Glomerular visceral epithelial cell (primary cell): ENCODE data around the gene CDC27.
"Not testable (repeated sequence)": the region's sequence is repeated elsewhere in the genome, so short reads cannot be mapped to it uniquely, and the experiment has no call there.

Experiments used
- DNase-seq: peaks from one replicate; pipeline ENCODE4 v3.0.0-alpha.2; 2016; ENCODE audit errors: extremely low spot score

Gene CDC27

DNA sequence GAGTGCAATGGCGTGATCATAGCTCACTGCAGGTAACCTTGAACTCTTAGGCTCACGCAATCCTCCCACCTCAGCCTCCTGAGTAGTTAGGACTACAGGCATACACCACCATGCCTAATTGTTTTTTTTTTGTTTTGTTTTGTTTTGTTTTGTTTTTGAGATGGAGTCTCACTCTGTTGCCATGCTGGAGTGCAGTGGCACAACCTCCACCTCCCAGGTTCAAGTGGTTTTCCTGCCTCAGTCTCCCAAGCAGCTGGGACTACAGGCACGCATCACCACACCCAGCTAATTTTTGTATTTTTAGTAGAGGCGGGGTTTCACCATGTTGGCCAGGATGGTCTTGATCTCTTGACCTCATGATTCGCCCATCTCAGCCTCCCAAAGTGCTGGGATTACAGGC lies 54.7 kb downstream of the CDC27 start:
- DNase-seq, result not testable (repeated sequence)

DNA sequence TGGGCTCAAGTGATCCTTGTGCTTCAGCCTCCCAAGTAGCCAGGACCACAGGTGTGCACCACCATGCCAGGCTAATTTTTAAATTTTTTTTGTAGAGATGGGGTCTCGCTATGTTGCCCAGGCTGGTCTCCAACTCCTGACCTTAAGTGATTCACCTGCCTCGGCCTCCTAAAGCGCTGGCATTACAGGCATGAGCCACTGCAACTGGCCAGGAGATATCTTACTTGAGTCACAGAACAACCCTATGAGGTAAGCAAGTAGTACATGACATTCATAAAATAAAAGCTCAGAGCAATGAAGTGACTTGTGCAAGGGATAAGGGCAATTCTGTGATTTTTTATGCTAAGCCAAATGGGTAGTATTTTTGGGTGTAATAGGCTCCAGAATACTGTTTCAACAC lies 57.3 kb downstream of the CDC27 start:
- DNase-seq, result no peak

DNA sequence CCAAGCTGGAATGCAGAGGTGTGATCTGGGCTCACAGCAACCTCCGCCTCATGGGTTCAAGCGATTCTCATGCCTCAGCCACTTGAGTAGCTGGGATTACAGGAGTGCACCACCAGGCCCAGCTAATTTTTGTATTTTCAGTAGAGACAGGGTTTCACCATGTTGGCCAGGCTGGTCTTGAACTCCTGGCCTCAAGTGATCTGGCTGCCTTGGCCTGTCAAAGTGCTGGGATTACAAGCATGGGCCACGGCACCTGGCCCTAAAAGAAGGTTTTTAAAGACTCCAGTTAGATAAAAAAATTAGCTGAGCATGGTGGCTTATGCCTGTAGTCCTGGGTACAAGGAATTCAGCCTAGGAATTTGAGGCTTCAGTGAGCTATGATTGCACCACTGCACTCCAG lies 62.3 kb downstream of the CDC27 start:
- not testable (repeated sequence) for DNase-seq

DNA sequence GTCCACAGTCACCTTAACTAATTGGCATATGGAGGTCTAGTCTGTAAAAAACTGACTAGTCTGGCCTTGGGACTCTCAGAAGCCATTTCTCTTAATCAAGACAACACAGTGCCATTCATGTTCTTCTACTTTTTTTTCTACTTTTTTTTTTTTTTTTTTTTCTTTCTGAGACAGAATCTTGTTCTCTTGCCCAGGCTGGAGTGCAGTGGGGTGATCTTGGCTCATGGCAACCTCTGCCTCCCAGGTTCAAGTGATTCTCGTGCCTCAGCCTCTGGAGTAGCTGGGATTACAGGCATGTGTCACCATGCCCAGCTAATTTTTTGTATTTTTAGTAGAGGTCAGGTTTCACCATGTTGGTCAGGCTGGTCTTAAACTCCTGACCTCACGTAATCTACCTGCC lies 65.8 kb downstream of the CDC27 start:
- not testable (repeated sequence) for DNase-seq

DNA sequence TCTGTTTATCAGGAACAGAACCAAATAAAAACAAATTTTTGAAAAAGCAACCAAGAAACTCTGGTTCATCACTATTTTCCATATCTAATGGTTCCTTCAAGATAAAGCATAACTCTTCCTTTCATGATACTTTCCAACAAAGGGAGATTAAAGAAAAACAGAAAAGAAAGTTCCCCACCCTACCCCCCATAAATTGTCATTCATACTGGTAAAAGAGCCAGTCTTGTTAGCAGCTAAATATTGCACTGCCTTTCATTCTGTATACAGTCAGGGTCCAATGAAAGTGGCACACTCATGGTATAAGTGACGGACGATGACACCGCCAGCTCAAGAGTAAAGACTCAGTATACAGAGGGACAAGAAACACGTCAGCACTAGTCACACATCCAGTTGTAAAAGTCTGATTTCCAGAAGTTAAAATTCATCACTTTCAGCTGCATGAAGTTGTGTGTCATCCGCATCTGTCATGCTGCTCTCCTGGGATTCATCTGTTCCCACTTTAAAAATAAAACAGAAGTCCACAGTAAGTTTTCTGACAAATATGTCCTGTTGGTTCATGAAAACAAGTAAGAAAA lies 68.5 kb downstream of the CDC27 start:
- DNase-seq, result no peak

DNA sequence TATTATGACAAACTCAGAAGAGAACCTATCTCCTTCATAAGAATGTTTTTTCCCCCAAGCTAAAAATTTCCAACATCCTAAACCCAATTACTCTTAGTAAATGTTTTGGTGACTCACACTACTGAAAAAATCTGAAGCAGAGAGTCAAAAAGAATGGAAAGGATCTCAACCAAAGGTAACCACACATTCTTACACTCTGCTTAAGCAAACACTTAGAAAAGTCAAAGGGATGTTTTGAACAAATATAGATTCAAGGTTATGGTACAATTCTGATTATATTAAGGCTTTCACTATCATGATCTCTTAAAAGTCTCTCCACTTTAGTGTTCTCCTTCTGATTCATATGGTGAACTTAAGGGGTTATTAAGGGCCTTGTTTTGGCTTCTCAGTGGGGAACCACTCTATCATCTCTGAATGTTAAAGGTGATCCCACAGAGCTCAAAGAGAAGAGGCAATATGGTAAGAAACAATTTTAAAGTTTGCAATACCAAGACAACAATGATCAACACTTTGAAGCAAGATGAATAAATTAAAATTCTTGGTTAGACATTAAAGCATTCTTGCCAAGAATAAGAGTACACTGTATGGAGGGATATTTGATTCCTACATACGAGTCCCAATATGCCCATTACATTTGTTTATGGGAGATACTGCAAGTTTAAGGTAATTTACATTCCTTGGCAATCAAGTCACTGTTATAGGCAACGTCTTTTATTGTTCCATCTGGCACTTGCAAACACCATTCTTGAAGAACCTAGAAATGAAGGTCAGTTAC lies 69.2 kb downstream of the CDC27 start:
- DNase-seq, result peak; percentile 46

DNA sequence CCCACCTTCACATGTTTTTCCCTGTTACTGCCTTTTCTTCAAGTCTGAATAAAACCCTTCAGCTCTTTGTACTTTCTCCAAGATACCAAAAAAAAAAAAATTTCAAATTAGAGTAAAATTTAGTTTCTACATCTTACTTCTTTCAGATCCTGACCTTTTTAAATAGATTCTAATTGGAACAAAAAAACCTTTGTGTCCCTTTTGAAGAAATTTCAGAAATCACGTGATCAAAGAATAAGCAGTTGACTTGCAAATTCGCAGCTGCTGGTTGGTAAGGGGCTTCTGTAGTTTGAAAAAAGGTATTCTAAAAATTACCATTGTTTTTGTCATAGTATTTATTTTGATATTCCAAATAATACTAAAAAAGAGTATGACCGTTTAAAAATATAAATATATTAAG lies 71.7 kb downstream of the CDC27 start:
- no peak for DNase-seq

DNA sequence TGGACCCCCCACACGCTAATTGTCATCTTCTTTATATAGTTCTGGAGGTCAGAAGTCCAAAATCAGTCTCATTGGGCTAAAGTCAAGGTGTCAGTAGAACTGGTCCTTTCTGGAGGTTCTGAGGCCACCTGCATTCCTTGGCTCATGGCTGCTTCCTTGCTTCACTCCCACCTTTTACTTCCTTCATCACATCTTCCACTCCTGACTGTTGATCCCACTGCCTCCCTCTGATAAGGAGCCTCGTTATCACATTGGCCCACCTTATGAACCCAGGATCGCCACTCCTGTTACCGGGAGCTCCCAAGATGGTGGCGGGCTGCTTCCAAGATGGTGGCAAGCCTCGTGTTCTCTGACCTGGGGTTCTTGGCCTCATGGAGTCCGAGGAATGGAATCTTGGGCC lies 83.0 kb downstream of the CDC27 start:
- no peak for DNase-seq

DNA sequence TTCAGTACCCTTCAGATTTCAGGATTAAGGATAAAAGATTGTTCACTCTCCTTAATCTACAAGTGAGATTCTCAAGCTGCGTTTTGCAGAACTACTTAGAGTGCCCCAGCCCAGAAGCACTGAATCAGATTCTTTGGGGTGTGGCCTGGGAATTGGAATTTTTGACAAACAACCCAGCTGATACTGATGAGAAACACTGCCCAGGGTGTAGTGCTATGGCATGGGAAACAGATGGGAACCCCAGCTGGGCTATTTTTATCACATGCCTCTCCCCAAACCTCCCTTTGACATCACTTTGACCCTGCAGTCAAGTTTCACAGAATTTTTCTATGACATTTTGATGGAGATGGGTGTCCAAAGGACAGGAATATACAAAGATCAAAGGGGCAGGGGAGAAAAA lies 83.8 kb downstream of the CDC27 start:
- DNase-seq, result not testable (repeated sequence)

DNA sequence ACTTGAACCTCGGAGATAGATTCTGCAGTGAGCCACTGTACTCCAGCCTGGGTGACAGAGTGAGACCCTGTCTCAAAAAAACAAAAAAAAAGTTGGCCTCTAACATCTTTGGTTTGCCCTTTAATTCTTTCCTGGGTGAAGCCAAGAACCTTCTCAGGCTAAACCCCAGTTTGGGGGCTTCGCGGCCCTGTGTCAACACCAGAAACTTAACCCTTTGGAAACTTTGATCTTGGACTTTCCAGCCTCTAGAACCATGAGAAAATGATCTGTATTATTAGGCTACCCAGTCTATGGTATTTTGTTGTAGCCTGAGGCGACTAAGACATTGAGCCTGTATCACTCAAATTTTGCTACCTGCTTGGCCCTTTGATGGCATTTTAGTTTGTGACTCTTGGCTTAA lies 86.2 kb downstream of the CDC27 start:
- no peak for DNase-seq

DNA sequence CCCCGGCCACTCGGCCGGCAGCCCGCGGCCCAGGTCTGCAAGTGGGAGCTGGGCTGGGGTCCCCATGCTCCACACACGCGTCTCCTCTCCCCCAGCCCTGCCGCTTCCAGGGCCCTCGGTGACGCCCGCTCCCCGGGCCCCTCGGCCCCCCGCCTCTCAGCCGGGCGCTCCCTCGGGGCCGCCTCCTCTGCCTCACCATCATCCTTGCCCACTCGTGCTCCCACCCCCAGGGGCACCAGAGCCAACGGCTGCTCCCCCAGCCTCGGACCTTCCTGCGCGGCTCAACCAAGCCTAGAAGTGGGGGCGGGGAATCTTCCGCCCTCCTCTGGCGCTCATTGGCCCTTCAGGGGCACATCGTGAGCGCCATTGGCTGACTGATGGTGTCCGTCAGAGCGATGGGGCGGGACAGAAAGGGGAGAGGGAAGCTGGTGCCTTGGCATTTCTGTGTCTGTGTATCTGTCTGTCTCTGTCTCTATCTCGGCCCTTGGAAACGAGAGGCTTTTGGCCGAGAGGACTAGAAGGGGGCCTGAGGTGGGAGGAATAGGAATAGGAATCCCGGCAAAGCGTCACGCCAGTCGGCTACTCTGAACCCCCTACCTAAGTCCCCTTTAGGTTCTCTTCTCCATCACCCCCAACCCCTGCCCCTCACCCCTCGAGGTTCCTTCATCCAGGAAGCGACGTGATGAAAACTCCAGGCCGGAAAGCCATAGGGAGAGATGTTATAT lies 88.9 kb downstream of the CDC27 start:
- peak; percentile 93 for DNase-seq

DNA sequence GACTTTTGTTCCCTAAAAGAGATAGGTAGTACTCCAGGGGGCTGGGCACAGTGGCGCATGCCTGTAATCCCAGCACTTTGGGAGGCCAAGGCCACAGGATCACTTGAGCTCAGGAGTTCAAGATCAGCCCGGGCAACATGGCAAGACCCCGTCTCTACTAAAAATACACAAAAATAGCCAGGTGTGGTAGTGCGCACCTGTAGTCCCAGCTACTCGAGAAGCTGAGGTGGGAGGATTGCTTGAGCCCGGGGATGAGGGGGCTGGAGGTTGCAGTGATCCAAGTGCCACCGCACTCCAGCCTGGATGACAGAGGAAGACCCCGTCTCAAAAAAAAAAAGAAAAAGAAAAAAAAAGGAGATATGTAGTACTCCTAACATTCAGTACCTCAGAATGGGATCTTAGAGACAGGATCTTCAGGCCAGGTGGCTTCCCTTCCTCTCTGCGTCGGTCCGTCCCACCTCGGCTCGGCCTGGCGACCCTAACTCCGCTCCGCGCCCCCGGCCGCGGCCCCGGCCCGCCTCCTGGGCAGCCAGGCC lies 89.6 kb downstream of the CDC27 start:
- no peak for DNase-seq

DNA sequence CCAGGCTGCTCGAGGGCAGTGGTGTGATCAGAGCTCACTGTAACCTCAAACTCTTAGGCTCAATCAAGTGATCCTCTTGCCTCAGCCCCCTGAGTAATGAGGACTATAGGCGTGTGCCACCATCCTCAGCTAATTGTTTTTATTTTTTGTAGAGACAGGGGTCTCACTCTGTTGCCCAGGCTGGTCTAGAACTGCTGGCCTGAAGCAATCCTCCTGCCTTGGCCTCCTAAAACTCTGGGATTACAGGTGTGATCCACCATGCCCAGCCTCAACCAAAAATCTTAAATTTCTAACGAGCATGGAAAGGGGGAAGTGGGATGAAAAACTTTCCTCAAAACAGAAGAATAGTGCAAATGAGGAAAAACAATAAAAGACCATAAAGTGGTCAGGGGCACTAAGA lies 92.8 kb downstream of the CDC27 start:
- no peak for DNase-seq

DNA sequence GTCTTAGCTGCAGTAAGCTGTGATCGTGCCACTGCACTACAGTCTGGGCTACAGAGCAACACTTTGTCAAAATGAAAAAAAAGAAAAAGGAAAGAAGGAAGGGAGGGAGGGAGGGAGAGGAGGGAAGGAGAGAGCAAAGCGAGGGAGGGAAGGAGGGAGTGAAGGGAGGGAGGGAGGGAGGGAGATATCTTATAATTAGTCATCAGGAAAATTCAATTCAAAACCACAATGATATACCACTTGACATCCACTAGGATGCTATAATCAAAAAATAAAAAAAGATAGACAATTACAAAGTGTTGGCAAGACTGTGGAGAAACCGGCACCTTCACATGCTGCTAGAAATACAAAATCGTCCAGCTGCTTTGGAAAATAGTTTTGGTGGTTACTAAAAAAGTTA lies 93.8 kb downstream of the CDC27 start:
- DNase-seq, result peak; percentile 9

DNA sequence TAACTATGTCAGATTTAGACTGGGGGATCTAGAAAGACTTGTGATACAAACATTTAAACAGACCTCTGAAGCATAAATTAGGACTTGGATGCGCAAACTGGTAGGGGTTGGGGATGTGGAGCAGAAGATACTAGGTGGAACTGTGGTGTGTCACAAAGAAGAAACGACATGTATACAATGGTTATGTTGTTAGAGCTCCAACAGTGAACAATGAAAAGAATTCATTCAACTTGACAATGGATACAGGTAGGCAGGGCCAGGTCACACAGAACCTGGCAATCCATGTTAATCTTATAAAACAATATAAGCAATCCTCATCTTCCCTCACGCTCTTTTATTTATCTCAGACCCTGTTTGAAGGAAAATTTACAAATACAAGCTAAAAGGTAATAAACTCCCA lies 102.0 kb downstream of the CDC27 start:
- no peak for DNase-seq

DNA sequence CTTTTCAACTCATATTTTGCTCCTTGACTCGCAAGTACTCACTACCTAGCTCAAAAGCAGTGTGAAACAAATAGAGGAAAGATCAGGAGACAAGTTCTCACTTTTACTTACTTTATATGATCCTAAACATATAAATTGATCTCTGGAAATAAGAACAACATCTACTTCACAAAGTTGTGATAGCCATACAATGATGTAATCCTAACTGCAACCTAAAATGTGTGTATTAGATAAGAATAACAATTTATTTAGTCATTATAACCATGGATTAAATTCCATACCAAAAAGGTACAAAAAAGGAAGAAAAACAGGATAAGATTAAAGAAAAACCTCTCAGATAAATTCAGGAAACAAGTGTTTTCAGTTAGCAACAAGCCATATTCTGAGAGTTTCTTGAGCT lies 103.4 kb downstream of the CDC27 start:
- no peak for DNase-seq

DNA sequence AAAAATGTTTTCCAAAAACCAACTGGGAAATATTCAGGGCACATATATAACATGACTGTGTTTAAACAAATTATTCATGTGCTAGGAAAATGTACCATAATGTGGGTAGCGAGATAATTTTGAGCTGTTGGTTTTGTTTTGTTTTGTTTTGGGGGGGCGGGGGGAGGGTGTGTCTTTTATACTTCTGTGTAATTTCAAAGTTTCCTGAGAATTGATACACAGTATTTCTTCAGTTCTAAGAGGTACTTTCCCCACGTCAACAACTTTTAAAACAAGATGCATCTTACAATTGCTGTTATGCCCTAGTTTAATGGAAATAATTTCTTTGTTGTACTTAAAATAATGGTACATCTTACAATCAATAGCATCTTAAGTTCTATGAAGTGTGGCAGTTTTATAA lies 110.3 kb downstream of the CDC27 start:
- DNase-seq, result no peak

DNA sequence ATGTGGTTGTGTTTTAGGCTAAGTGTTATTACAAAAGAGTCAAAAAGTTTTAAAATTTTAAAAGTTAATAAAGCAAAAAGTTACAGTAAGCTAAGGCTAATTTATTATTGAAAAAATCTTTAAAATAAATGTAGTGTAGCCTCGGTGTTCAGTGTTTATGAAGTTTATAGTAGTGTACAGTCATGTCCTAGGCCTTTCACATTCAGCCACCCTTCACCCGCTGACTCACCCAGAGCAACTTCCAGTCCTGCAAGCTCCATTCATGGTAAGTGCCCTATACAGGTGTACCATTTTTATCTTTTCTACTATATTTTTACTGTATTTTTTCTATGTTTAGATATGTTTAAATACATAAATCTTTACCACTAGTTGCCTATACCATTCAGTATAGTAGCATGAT lies 111.5 kb downstream of the CDC27 start:
- DNase-seq, result peak; percentile 27

DNA sequence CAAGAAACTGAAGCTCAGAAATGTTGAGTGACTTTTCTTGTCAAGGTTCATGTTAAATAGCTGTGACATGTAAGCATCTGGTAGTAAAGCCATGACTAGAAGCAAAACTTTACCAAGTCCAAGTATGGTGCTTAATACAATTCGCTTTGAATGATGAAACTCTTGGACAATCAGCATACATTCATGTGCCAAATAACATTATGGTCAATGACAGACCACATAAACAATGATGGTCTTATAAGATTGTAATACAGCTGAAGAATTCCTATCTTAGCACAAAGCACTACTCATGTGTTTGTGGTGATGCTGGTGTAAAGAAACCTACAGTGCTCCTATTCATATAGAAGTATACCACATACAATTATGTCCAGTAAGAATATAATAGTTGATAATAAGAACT lies 112.9 kb downstream of the CDC27 start:
- no peak for DNase-seq

DNA sequence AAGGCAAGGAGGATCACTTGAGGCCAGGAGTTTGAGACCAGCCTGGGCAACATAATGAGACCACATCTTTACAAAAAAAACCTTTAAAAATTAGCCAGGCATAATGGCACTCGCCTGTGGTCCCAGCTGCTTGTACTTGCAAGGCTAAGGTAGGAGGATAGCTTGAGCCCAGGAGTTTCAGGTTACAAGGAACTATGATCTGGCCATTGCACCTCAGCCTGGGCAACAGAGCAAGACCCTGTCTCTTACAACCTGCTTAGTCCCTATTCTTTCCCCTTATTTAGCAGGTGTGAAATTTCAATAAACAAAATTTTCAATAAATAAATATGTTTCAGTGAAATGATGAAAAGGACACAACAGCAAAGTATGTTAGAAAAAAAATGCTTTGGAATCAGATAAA lies 114.7 kb downstream of the CDC27 start:
- DNase-seq, result not testable (repeated sequence)

DNA sequence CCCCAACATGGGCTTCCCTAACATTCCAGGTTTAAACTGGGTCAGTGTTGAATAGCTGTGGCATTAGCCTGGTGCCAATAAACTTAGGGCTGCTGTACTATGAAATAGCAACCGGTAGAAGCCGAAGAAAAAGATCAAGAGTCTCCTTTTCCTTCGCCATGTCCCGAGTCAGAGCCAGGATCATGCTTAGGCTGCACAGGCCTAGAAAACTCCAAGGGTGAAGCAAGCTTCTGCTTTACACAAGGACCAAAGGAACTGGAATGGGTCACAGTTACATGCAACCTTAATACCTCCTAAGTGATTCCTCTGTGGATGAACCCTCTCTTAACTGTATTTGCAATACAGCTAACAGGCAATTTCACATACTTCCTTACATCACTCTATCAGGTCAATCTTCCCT lies 115.5 kb downstream of the CDC27 start:
- not testable (repeated sequence) for DNase-seq

DNA sequence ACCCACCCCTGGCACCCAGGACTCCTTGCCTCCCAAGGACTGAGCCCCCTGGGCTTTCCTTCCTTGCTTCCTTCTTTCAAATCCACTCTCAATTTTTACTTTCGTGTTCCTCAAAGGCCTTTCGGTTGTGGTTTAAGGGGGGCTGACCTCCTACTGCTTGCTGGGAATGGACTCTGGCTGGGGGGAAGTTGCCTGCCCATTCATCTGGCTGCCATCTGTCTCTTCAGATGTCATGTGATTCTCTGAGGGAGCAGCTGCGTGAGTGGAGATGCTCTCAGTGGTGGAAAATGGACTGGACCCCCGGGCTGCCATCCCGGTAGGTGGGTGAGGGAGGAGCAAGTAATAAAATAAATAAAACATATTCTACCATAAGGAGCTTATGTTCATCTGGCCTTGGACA lies 116.2 kb downstream of the CDC27 start:
- no peak for DNase-seq

DNA sequence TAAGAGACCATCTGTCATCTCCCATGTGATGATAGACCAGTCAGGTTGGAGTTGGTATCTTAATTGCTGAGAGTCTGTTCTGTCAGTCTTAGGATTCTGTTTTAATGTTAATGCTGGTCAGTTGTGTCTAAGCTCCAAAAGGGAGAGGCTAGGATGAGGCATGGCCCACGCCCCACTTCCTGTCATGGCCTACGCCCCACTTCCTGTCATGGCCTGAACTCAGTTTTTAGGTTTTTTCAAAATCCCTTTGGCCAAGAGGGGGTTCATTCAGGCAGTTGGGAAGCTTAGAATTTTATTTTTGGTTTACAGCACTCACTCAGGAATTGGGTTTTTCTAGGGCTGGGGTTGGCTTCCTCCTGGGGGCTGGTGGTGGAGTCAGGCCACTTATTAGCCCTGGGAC lies 117.9 kb downstream of the CDC27 start:
- DNase-seq, result not testable (repeated sequence)
